Caco-2 (cell line): ENCODE measurements around the gene OTOGL. TPM values are rescaled to one million over a fixed set of nuclear protein-coding genes. Genes with fewer than 3 reads are reported as not detected.
A peak's percentile ranks its signal among the peaks of the same experiment; 100 is the strongest.

Experiments
- BruUV-seq: library from RNA; stranded (reverse); fragments of 400-500 nt; replicated peaks from 2 replicates; lab custom pipeline; 2021; lab: Mats Ljungman, UMichigan
- CTCF ChIA-PET: fragments of 300-600 bp; sonication (Branson Sonifier 250); formaldehyde crosslinking; loops from one replicate; lab custom pipeline; 2022; ENCODE audit warnings: antibody characterized with exemption; lab: Charles Lee
- POLR2A ChIA-PET: fragments of 300-600 bp; sonication (Branson Sonifier 250); formaldehyde crosslinking; loops from one replicate; lab custom pipeline; 2022; ENCODE audit warnings: antibody characterized with exemption; lab: Charles Lee
- DNase-seq, 2 experiments: peaks; one replicate each; pipeline versions ENCODE4 v3.0.0 to v3.0.0-alpha.2; 2020 to 2022
- H3K27me3 ChIP-seq: replicated peaks from 2 replicates; pipeline ENCODE4 v1.6.0; 2011; ENCODE audit warnings: low read length; ENCODE audit not compliant: control insufficient read depth, insufficient read depth
- H3K36me3 ChIP-seq: 2 replicates; pipeline ENCODE4 v1.5.1; 2011; ENCODE audit warnings: low read length; ENCODE audit not compliant: control insufficient read depth, insufficient read depth
- H3K4me1 ChIP-seq: fragments of 250-450 bp; sonication (Bioruptor Pico); 2 replicates; pipeline ENCODE4 v1.5.1; 2020; ENCODE audit warnings: mild to moderate bottlenecking
- H3K4me3 ChIP-seq: 2 replicates; pipeline ENCODE4 v1.5.1; 2011; ENCODE audit warnings: low read depth, mild to moderate bottlenecking, control low read depth, low read length
- H3K9me3 ChIP-seq: fragments of 250-450 bp; sonication (Bioruptor Pico); 2 replicates; pipeline ENCODE4 v1.5.1; 2020; ENCODE audit warnings: mild to moderate bottlenecking, moderate library complexity
- H3K27ac Mint-ChIP-seq: one replicate; pipeline ENCODE4 v1.8.0; 2022; ENCODE audit warnings: mixed read lengths; ENCODE audit not compliant: unreplicated experiment
- H3K27me3 Mint-ChIP-seq: one replicate; pipeline ENCODE4 v1.8.0; 2022; ENCODE audit warnings: mixed read lengths; ENCODE audit not compliant: insufficient read depth, unreplicated experiment
- H3K36me3 Mint-ChIP-seq: one replicate; pipeline ENCODE4 v1.8.0; 2022; ENCODE audit warnings: mild to moderate bottlenecking, mixed read lengths; ENCODE audit not compliant: insufficient read depth, unreplicated experiment
- H3K4me1 Mint-ChIP-seq: one replicate; pipeline ENCODE4 v1.8.0; 2022; ENCODE audit warnings: low read depth, mixed read lengths; ENCODE audit not compliant: unreplicated experiment
- H3K4me3 Mint-ChIP-seq: one replicate; pipeline ENCODE4 v1.8.0; 2022; ENCODE audit warnings: mild to moderate bottlenecking, moderate library complexity, mixed read lengths; ENCODE audit not compliant: unreplicated experiment
- H3K9me3 Mint-ChIP-seq: one replicate; pipeline ENCODE4 v1.8.0; 2022; ENCODE audit warnings: mixed read lengths; ENCODE audit not compliant: unreplicated experiment
- CTCF ChIP-seq, 2 experiments: fragments of 200-600 bp in 1 of 2; IDR thresholded peaks; 1 replicate in 1 of 2; 2 replicates in 1 of 2; pipeline versions ENCODE4 v1.5.1 to v1.8.0; 2011 to 2022; ENCODE audit warnings: antibody characterized with exemption in 1 of 2, control low read depth in 1 of 2, inconsistent platforms in 1 of 2, low read depth in 1 of 2, low read length in 1 of 2, mild to moderate bottlenecking in 1 of 2, moderate library complexity in 1 of 2; ENCODE audit not compliant: insufficient read depth in 1 of 2, severe bottlenecking in 1 of 2, unreplicated experiment in 1 of 2
- intact Hi-C: fragments of 100-400 bp; cut with micrococcal nuclease; formaldehyde crosslinking; loops from one replicate; pipeline ENCODE4 v1.10.0; 2022; ENCODE audit not compliant: unreplicated experiment
- total RNA-seq: library from RNA; stranded (reverse); gene quantifications from 2 replicates; pipeline ENCODE4 v1.2.3, GENCODE V29; 2022

OTOGL gene
- total RNA-seq, 1 experiment from 2014 or later, result 0.39 TPM

- Histone ChIP-seq H3K4me1 (no peaks in the 10 kb centered on the region), H3K36me3 (no peaks in the 10 kb centered on the region), H3K4me3 (no peak overlapping the region), H3K27me3 (no peaks in the 10 kb centered on the region), H3K9me3 (no peaks in the 10 kb centered on the region)
- ChIA-PET POLR2A (no interaction called here), CTCF (no interaction called here)
- DNase-seq, result no peak
- no peak for TF ChIP-seq CTCF (IDR thresholded peaks at IDR 0.05; ENCODE audit: insufficient read depth in 1 of 2, low read depth in 1 of 2, low read length in 1 of 2, severe bottlenecking in 1 of 2, unreplicated experiment in 1 of 2)
- Mint-ChIP-seq H3K27me3 (peaks cover 3% of the 10 kb centered on the region), H3K27ac (no peak overlapping the region), H3K4me1 (no peaks in the 10 kb centered on the region), H3K4me3 (no peak overlapping the region), H3K36me3 (no peaks in the 10 kb centered on the region), H3K9me3 (no peaks in the 10 kb centered on the region)
- no TSS peak for BruUV-seq
- intact Hi-C loops, result no loop called here
These were observed 306.9 kb downstream of the OTOGL start for GRCh38 chr12:80406253-80406652.

- Histone ChIP-seq H3K4me3 (no peak overlapping the region), H3K36me3 (no peaks in the 10 kb centered on the region), H3K27me3 (no peaks in the 10 kb centered on the region), H3K4me1 (no peaks in the 10 kb centered on the region), H3K9me3 (no peaks in the 10 kb centered on the region)
- TF ChIP-seq CTCF (IDR thresholded peaks at IDR 0.05; ENCODE audit: insufficient read depth in 1 of 2, low read depth in 1 of 2, low read length in 1 of 2, severe bottlenecking in 1 of 2, unreplicated experiment in 1 of 2), result no peak
- peaks cover 7% of the 10 kb centered on the region for H3K27me3 Mint-ChIP-seq
- ChIA-PET CTCF (no interaction called here), POLR2A (no interaction called here)
- H3K36me3 Mint-ChIP-seq, result no peaks in the 10 kb centered on the region
- H3K27ac Mint-ChIP-seq, result no peak overlapping the region
- no peak for DNase-seq
- intact Hi-C loops, result loop anchor here (1.0 to 5.0 kb wide), 7 partner anchors 31 to 847 kb away; no protein-coding TSS in a partner anchor
- no peaks in the 10 kb centered on the region for H3K9me3 Mint-ChIP-seq
- no peaks in the 10 kb centered on the region for H3K4me1 Mint-ChIP-seq
- BruUV-seq, result no TSS peak
- no peak overlapping the region for H3K4me3 Mint-ChIP-seq
These were observed 312.4 kb downstream of the OTOGL start for GRCh38 chr12:80411787-80412186.

GRCh38 chr12:80412343-80412953 is 313.1 kb downstream of the OTOGL start:
- peak in 1 of 2 experiments; percentile 43 for DNase-seq
- no peaks in the 10 kb centered on the region for H3K9me3 Mint-ChIP-seq
- CTCF ChIA-PET, result no interaction called here

More at GRCh38 chr12:80412343-80412953, 313.1 kb downstream of the OTOGL start:
- H3K4me3 Mint-ChIP-seq, result no peak overlapping the region
- no peaks in the 10 kb centered on the region for H3K36me3 Mint-ChIP-seq
- no peaks in the 10 kb centered on the region for H3K9me3 ChIP-seq
- no TSS peak for BruUV-seq
- POLR2A ChIA-PET, result no interaction called here
- no peaks in the 10 kb centered on the region for H3K4me1 ChIP-seq
- H3K27ac Mint-ChIP-seq, result no peak overlapping the region
- H3K27me3 ChIP-seq, result no peaks in the 10 kb centered on the region
- H3K27me3 Mint-ChIP-seq, result peaks cover 7% of the 10 kb centered on the region
- H3K4me1 Mint-ChIP-seq, result no peaks in the 10 kb centered on the region
- peak; percentile 68 to 71 for TF ChIP-seq CTCF (IDR thresholded peaks at IDR 0.05; ENCODE audit: insufficient read depth in 1 of 2, low read depth in 1 of 2, low read length in 1 of 2, severe bottlenecking in 1 of 2, unreplicated experiment in 1 of 2)
- intact Hi-C loops, result loop anchor here (1.0 to 5.0 kb wide), 7 partner anchors 30 to 846 kb away; no protein-coding TSS in a partner anchor
- H3K4me3 ChIP-seq, result no peak overlapping the region
- no peaks in the 10 kb centered on the region for H3K36me3 ChIP-seq
